ENCODE data around the gene FAHD1.
"Not testable (repeated sequence)": the region's sequence is repeated elsewhere in the genome, so short reads cannot be mapped to it uniquely, and the experiment has no call there.

FAHD1 gene

GRCh38 chr16:1857433-1858097 is 30.6 kb downstream of the FAHD1 start:
- no peak for DNase-seq

- DNase-seq: no peak
Measured at GRCh38 chr16:1858189-1858865, 31.3 kb downstream of the FAHD1 start.

GRCh38 chr16:1859650-1860049 is 32.6 kb downstream of the FAHD1 start:
- DNase-seq: no peak

- no peak for DNase-seq
Measured at GRCh38 chr16:1861730-1862129, 34.7 kb downstream of the FAHD1 start.

GRCh38 chr16:1862394-1862793 is 35.4 kb downstream of the FAHD1 start:
- no peak for DNase-seq

DNA sequence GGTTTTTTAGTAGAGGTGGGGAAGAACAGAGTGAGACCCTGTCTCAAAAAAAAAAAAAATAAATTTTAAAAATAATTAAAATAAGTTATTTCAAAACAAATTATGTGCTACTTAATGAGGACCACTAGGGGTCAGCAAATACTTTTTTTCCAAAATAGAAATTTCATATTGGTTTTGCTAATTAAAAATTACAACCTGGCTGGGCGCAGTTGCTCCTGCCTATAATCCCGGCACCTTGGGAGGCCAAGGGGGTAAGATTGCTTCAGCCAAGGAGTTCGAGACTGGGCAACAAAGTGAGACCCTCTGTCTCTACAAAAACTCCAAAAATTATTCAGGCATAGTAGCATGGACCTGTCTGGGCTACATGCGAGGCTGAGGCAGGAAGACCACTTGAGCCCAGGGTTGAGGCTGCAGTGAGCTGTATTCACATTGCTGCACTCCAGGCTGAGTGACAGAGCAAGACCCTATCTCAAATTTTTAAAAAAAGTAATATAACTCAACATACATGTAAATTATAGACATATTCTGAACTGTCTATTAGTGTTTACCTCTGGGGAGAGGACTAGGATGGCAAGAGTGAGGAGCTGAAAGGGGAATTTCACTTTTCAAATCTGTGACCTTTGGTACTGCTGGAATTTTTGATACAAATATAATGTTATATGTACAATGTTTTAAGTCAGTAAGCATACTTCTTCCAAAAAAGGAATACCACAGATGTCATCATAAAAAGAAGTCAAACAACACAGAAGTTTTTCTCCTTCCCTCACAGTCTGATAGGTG is 36.9 kb downstream of the FAHD1 start:
- DNase-seq: peak; percentile 48 to 73 (median 51)

DNA sequence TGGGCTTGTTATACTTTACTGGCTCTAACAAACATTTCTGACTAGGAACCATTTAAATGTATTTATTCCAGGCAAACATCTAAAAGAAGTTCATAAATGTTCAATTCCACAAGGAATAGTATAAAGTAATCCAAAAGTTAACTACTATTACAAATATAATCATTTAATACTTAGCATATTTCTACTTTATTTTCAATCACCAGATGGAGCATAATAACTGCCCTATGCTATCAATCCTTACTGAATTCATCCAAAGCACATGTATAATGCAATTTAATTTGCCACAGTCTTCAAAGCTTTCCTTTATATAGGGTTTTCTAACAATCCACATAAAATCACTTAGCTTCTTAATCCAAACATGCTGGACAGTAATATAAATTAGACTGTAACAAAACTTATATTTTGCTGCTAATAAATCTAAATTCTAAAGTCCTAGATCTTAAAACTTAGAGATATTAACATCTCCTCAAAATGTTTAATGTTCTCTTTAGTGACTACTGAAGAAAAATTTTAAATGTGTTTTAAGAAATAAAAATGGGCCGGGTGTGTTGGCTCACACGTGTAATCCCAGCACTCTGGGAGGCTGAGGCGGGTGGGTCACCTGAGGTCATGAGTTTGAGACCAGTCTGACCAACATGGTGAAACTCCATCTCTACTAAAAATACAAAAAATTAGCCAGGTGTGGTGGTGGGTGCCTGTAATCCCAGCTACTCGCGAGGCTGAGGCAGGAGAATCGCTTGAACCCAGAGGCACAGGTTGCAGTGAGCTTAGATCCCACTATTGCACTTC is 39.1 kb downstream of the FAHD1 start:
- DNase-seq: no peak

GRCh38 chr16:1870365-1871082 is 43.5 kb downstream of the FAHD1 start:
- peak; percentile 6 to 39 (median 35) for DNase-seq

DNA sequence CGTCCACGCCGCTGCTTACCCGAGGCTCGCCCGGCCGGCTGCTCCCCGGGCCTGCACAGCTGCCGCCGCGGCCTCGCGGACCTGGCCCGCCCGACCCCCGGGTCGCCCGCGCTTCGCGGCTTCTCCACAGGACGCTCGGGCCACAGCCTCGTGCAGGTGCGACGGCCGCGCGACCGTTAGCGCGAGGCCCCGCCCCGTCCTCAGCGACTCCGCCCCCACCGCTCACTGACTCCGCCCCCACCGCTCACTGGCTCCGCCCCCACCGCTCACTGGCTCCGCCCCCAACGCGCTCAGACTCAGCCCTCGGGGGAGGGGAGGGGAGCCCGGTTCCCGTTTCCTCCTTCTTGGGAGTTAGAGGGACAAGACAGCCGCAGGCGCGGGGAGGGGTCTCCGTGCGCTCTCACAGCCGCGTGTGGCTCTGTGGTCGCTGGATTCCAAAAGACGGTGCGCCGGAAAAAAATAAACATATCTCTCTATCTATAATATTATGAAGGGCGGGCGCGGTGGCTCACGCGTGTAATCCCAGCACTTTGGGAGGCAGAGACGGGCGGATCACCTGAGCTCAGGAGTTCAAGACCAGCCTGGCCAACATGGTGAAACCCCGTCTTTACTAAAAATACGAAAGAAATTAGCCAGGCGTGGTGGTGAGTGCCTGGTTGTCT is 45.1 kb downstream of the FAHD1 start, which contains the start of gene MEIOB:
MEIOB (minus strand) TSS at position 191 of the 662 bp plus-strand sequence. CDS start 3,989 bp downstream, outside the sequence.
- peak; percentile 74 to 85 (median 78) for DNase-seq

- DNase-seq: no peak
Measured at GRCh38 chr16:1874854-1875253, 47.8 kb downstream of the FAHD1 start.

DNA sequence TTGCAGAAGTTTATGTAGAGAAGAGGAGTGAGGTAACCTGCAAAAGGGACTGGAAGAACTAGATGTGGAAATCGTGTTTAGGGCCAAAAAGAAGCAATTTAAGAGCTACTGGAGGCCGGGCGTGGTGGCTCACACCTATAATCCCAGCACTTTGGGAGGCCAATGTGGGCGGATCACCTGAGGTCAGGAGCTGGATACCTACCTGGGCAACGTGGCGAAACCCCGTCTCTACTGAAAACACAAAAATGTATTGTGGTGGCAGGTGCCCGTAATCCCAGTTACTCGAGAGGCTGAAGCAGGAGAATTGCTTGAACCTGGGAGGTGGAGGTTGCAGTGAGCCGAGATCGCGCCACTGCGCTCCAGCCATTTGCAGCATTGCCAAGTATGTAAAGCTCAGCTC is 49.1 kb downstream of the FAHD1 start:
- not testable (repeated sequence) for DNase-seq

- no peak for DNase-seq
Measured at GRCh38 chr16:1876468-1876867, 49.5 kb downstream of the FAHD1 start.

DNA sequence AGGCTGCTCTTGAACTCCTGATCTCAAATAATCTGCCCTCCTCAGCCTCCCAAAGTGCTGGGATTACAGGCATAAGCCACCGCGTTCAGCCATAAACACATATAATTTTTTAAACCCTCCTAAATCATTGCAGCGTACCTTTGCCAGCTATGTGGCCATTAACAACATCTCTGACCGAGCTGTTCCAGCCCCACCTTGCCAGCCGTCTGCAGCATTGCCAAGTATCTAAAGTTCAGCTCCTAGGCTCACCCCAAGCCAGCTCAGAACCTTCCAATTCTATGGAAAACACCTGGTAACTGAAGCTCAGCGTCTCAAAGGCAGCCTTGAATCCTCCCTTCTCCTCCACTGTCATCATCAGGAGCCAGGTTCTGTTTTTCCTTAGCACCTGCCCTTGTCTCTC is 50.1 kb downstream of the FAHD1 start:
- DNase-seq: no peak

DNA sequence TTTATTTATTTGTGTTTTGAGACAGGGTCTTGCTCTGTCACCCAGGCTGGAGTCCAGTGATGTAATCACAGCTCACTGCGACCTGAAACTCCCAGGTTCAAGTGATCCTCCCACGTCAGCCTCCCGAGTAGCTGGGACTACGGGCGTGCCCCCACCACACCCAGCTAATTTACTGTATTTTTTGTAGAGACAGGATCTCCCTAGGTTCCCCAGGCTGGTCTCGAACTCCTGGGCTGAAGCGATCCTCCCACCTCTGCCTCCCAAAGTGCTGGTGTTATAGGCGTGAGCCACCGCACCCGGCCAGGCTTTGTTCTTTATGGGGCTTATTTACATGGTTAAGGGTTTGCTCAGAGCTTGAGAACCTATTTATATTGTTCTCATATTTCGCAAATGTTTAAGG is 50.8 kb downstream of the FAHD1 start:
- DNase-seq: no peak

DNA sequence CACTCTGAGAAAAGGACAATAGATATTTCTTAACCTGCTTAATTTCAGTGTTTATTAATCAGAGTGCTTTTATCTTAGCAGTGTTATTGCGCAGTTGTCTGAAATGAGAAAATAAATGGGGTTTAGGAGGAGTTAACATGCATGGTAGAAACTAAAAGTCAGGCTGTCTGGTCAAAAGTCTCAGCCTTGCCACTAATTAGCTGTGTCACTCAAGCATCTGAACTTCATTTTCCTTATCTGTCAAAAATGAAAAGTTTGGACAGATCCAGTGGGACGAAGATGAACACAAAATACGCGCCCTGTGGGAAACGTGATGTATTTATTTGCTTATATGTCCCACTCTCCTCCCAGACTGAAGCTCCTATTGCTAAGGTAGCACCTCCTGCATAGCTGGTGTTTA is 51.2 kb downstream of the FAHD1 start:
- no peak for DNase-seq

All from suppressor macrophage treated with lipopolysaccharide for 1 hour (primary cell).